HG03025 (cell line): ENCODE data around the gene NEAT1.

ENCODE experiments used
- ATAC-seq: cut with Tn5 transposase; IDR thresholded peaks from one replicate; pipeline ENCODE4 v1.9.1; 2021; ENCODE audit warnings: mild to moderate bottlenecking, moderate library complexity; ENCODE audit not compliant: unreplicated experiment, low FRiP score

NEAT1 gene

GRCh38 chr11:65421794-65422632 lies 585 bp upstream of the NEAT1 start:
- peak; percentile 31 for ATAC-seq

GRCh38 chr11:65423516-65424204 lies 1.1 kb downstream of the NEAT1 start:
- ATAC-seq, result no peak

GRCh38 chr11:65424205-65425104 lies 1.9 kb downstream of the NEAT1 start:
- ATAC-seq, result no peak

GRCh38 chr11:65425105-65425970 lies 2.7 kb downstream of the NEAT1 start:
- no peak for ATAC-seq

GRCh38 chr11:65425971-65426838 lies 3.6 kb downstream of the NEAT1 start:
- ATAC-seq, result no peak

- no peak for ATAC-seq
Measured at GRCh38 chr11:65426839-65427690, 4.5 kb downstream of the NEAT1 start.

GRCh38 chr11:65427691-65428577 lies 5.3 kb downstream of the NEAT1 start:
- no peak for ATAC-seq

- no peak for ATAC-seq
Measured at GRCh38 chr11:65428578-65429067, 6.0 kb downstream of the NEAT1 start.

GRCh38 chr11:65429068-65429681 lies 6.6 kb downstream of the NEAT1 start:
- ATAC-seq, result no peak

GRCh38 chr11:65429724-65430405 lies 7.3 kb downstream of the NEAT1 start:
- ATAC-seq, result no peak

- no peak for ATAC-seq
Measured at GRCh38 chr11:65430406-65431217, 8.0 kb downstream of the NEAT1 start.

- ATAC-seq, result no peak
Measured at GRCh38 chr11:65431451-65432099, 9.0 kb downstream of the NEAT1 start.

- no peak for ATAC-seq
Measured at GRCh38 chr11:65432100-65432650, 9.6 kb downstream of the NEAT1 start.
